ENCODE measurements around the gene ABCC6. TPM values are rescaled to one million over a fixed set of nuclear protein-coding genes. Genes with fewer than 3 reads are reported as not detected.

ABCC6 gene
- total and polyA plus RNA-seq, 2 of the 13 experiments (the other 11 are each of a cell fraction or from before 2014, with no cell fraction given): 82.4 to 105 TPM

DNA sequence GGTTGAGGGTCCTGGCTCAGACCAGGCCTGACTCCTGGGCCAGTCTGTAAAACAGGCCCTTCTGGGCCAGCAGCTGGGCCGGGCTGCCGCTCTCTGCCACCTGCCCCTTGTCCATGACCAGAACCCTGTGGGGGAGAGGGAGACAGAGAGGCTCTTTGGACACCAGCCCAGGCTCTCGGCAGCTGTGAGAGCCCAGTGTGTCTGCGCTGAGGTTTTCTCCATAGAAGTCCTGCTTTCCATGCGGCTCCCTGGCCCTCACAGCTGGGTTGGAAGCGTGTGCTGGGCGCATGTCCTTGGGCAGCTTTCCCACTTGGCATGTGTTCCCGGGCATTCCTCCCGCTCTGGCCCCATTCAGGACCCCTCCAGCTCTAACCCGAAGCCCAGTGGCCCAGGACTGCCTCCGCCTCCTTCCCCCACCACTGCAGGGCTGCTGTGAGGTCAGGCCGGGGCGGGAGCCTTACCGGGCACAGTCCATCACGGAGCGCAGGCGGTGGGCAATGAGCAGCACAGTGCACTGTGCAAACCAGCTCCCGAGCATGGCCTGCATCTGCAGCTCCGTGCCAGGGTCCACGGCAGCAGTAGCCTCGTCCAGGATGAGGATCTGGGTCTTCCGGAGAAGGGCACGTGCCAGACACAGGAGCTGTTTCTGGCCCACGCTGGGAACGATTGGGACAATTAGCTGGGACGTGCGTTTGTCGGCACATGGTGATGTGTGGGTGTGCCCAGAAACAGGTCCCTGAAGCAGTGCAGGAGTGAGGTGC, 73.0 kb downstream of the ABCC6 start (continued):
- TF ChIP-seq, protein P1, sequence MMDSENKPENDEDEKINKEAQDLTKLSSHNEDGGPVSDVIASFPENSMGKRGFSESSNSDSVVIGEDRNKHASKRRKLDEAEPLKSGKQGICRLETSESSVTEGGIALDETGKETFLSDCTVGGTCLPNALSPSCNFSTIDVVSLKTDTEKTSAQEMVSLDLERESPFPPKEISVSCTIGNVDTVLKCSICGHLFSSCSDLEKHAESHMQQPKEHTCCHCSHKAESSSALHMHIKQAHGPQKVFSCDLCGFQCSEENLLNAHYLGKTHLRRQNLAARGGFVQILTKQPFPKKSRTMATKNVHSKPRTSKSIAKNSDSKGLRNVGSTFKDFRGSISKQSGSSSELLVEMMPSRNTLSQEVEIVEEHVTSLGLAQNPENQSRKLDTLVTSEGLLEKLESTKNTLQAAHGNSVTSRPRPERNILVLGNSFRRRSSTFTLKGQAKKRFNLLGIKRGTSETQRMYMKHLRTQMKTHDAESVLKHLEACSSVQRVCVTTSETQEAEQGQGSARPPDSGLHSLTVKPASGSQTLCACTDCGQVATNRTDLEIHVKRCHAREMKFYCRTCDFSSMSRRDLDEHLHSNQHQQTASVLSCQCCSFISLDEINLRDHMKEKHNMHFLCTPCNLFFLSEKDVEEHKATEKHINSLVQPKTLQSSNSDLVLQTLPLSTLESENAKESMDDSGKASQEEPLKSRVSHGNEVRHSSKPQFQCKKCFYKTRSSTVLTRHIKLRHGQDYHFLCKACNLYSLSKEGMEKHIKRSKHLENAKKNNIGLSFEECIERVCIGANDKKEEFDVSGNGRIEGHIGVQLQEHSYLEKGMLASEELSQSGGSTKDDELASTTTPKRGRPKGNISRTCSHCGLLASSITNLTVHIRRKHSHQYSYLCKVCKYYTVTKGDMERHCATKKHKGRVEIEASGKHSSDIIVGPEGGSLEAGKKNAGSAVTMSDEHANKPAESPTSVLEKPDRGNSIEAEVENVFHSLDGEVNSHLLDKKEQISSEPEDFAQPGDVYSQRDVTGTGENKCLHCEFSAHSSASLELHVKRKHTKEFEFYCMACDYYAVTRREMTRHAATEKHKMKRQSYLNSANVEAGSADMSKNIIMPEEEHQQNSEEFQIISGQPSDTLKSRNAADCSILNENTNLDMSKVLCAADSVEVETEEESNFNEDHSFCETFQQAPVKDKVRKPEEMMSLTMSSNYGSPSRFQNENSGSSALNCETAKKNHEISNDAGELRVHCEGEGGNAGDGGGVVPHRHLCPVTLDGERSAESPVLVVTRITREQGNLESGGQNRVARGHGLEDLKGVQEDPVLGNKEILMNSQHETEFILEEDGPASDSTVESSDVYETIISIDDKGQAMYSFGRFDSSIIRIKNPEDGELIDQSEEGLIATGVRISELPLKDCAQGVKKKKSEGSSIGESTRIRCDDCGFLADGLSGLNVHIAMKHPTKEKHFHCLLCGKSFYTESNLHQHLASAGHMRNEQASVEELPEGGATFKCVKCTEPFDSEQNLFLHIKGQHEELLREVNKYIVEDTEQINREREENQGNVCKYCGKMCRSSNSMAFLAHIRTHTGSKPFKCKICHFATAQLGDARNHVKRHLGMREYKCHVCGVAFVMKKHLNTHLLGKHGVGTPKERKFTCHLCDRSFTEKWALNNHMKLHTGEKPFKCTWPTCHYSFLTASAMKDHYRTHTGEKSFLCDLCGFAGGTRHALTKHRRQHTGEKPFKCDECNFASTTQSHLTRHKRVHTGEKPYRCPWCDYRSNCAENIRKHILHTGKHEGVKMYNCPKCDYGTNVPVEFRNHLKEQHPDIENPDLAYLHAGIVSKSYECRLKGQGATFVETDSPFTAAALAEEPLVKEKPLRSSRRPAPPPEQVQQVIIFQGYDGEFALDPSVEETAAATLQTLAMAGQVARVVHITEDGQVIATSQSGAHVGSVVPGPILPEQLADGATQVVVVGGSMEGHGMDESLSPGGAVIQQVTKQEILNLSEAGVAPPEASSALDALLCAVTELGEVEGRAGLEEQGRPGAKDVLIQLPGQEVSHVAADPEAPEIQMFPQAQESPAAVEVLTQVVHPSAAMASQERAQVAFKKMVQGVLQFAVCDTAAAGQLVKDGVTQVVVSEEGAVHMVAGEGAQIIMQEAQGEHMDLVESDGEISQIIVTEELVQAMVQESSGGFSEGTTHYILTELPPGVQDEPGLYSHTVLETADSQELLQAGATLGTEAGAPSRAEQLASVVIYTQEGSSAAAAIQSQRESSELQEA (CRISPR knock-in tag; IDR thresholded peaks at IDR 0.05; ENCODE audit: not compliant biosample characterization): peak; percentile 31
- TF ChIP-seq, protein P2, sequence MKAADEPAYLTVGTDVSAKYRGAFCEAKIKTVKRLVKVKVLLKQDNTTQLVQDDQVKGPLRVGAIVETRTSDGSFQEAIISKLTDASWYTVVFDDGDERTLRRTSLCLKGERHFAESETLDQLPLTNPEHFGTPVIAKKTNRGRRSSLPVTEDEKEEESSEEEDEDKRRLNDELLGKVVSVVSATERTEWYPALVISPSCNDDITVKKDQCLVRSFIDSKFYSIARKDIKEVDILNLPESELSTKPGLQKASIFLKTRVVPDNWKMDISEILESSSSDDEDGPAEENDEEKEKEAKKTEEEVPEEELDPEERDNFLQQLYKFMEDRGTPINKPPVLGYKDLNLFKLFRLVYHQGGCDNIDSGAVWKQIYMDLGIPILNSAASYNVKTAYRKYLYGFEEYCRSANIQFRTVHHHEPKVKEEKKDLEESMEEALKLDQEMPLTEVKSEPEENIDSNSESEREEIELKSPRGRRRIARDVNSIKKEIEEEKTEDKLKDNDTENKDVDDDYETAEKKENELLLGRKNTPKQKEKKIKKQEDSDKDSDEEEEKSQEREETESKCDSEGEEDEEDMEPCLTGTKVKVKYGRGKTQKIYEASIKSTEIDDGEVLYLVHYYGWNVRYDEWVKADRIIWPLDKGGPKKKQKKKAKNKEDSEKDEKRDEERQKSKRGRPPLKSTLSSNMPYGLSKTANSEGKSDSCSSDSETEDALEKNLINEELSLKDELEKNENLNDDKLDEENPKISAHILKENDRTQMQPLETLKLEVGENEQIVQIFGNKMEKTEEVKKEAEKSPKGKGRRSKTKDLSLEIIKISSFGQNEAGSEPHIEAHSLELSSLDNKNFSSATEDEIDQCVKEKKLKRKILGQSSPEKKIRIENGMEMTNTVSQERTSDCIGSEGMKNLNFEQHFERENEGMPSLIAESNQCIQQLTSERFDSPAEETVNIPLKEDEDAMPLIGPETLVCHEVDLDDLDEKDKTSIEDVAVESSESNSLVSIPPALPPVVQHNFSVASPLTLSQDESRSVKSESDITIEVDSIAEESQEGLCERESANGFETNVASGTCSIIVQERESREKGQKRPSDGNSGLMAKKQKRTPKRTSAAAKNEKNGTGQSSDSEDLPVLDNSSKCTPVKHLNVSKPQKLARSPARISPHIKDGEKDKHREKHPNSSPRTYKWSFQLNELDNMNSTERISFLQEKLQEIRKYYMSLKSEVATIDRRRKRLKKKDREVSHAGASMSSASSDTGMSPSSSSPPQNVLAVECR (CRISPR knock-in tag; IDR thresholded peaks at IDR 0.05; ENCODE audit: borderline replicate concordance): 0 out of 2 replicates have a peak, but pooled peaks have one; percentile 24
- TF ChIP-seq ZNF33B (CRISPR knock-in tag; IDR thresholded peaks at IDR 0.05) (no peak), TOPORS (CRISPR knock-in tag; IDR thresholded peaks at IDR 0.05) (no peak), NAIF1 (CRISPR knock-in tag; IDR thresholded peaks at IDR 0.05; ENCODE audit: borderline replicate concordance) (no peak), MEF2D (CRISPR knock-in tag; IDR thresholded peaks at IDR 0.05) (0 out of 2 replicates have a peak, but pooled peaks have one; percentile 38), TCF7L2 (IDR thresholded peaks at IDR 0.05; ENCODE audit: low read depth, low read length) (no peak), ZNF678 (CRISPR knock-in tag; IDR thresholded peaks at IDR 0.05) (0 out of 2 replicates have a peak, but pooled peaks have one; percentile 37), RARG (CRISPR knock-in tag; IDR thresholded peaks at IDR 0.05; ENCODE audit: low read depth) (no peak), GLI4 (CRISPR knock-in tag; IDR thresholded peaks at IDR 0.05; ENCODE audit: borderline replicate concordance) (no peak), MYC (CRISPR knock-in tag; IDR thresholded peaks at IDR 0.05; ENCODE audit: borderline replicate concordance) (0 out of 2 replicates have a peak, but pooled peaks have one; percentile 49), ZNF713 (CRISPR knock-in tag; IDR thresholded peaks at IDR 0.05) (0 out of 2 replicates have a peak, but pooled peaks have one; percentile 14)
- TF ChIP-seq, protein P3, sequence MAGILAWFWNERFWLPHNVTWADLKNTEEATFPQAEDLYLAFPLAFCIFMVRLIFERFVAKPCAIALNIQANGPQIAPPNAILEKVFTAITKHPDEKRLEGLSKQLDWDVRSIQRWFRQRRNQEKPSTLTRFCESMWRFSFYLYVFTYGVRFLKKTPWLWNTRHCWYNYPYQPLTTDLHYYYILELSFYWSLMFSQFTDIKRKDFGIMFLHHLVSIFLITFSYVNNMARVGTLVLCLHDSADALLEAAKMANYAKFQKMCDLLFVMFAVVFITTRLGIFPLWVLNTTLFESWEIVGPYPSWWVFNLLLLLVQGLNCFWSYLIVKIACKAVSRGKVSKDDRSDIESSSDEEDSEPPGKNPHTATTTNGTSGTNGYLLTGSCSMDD (CRISPR knock-in tag; IDR thresholded peaks at IDR 0.05): no peak

Measured in HepG2 (cell line).